SH-SY5Y (cell line): ENCODE data around the gene PCSK2.

Experiments used
- GATA2 ChIP-seq: IDR thresholded peaks from 2 replicates; pipeline ENCODE4 v1.6.1; 2011; ENCODE audit warnings: mild to moderate bottlenecking, low read depth, low read length
- GATA3 ChIP-seq: IDR thresholded peaks from 2 replicates; pipeline ENCODE4 v1.6.1; 2011; ENCODE audit warnings: low read depth, mild to moderate bottlenecking, low read length, moderate library complexity

DNA sequence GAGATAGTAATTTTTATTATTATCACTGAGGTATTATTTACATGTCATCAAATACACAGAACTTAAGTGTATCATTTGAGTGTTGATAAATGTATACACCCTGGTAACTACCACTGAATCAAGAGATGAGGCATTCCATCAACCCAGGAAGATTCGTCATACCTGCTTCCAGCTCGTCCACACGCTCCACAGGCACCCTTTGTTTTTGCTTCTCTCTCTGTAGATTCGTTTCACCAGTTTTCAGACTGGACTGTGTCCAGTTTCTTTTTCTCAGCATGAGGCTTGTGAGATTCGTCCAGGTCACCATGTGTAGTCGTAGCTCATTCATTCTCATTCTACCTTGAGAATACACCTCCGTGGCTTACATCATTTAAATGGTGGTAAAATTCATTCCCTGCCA lies 239.8 kb downstream of the PCSK2 start:
- TF ChIP-seq GATA2 (no peak), GATA3 (no peak)
